Measurements from ENCODE around the gene NFIX. TPM values are rescaled to one million over a fixed set of nuclear protein-coding genes. Genes with fewer than 3 reads are reported as not detected.

NFIX gene
- total and polyA plus RNA-seq, 2 donors (not counting 3 experiments of a cell fraction or from before 2014, with no cell fraction given), result 9.8 to 37.7 TPM

- H3K36me3 ChIP-seq (ENCODE audit: control insufficient read depth in 2 of 2, extremely low read depth in 1 of 2, insufficient read depth in 2 of 2, low read length in 2 of 2), result peaks cover under 1 to 12% of the 10 kb centered on the region in 2 experiments
- TF ChIP-seq POLR2AphosphoS5 (IDR thresholded peaks at IDR 0.05; ENCODE audit: insufficient read depth, low read depth, low read length) (no peak), EZH2 (IDR thresholded peaks at IDR 0.05; ENCODE audit: borderline replicate concordance, low read depth, low read length, severe bottlenecking) (no peak), JUN (IDR thresholded peaks at IDR 0.05; ENCODE audit: borderline replicate concordance, insufficient read depth, insufficient read length, low read depth) (no peak), FOS (IDR thresholded peaks at IDR 0.05; ENCODE audit: borderline replicate concordance, insufficient read depth, low read length) (no peak), CTCF (IDR thresholded peaks at IDR 0.05; ENCODE audit: extremely low read depth in 1 of 2, insufficient read depth in 1 of 2, low read depth in 1 of 2, low read length in 2 of 2) (no peak), MYC (IDR thresholded peaks at IDR 0.05; ENCODE audit: low read depth, low read length) (no peak), POLR2A (IDR thresholded peaks at IDR 0.05; ENCODE audit: low read depth, low read length) (no peak), GATA2 (IDR thresholded peaks at IDR 0.05; ENCODE audit: insufficient read depth, insufficient read length, low read depth, low read length) (no peak), MAX (IDR thresholded peaks at IDR 0.05; ENCODE audit: insufficient read depth, insufficient read length) (no peak)
- peak overlapping the region; percentile 34 for H3K4me2 ChIP-seq (ENCODE audit: insufficient read depth, low read length)
- dilution Hi-C loops (cut with MboI; ENCODE audit: extremely low pct_ligation_motif_present, low sequenced_read_pairs), result no loop called here
- H3K9me1 ChIP-seq (replicated peaks; ENCODE audit: control insufficient read depth, extremely low read depth, insufficient read depth, low read length), result no peaks in the 10 kb centered on the region
- intact Hi-C loops (cut with micrococcal nuclease), result loop anchor here (5.0 kb wide), 2 partner anchors 142 to 902 kb away; partner anchors contain the start of gene RFX1
- no peaks in the 10 kb centered on the region for H3K27me3 ChIP-seq (ENCODE audit: control insufficient read depth in 2 of 2, insufficient read depth in 2 of 2, low read length in 2 of 2)
- H3K4me1 ChIP-seq (ENCODE audit: control insufficient read depth, extremely low read depth, insufficient read depth, low read length), result peaks cover 34% of the 10 kb centered on the region
- peak overlapping the region; percentile 60 for H3K27ac ChIP-seq (ENCODE audit: insufficient read depth, low read depth, low read length)
- FAIRE-seq (peak; percentile 63), DNase-seq (ENCODE audit: low read depth, low spot score) (no peak)
- no peaks in the 10 kb centered on the region for H3K9me3 ChIP-seq (replicated peaks; ENCODE audit: control insufficient read depth, insufficient read depth, low read length)
- H3K79me2 ChIP-seq (ENCODE audit: control insufficient read depth, insufficient read depth, low read length), result peaks cover 24% of the 10 kb centered on the region
- no TSS peak for BruUV-seq (replicated peaks)
- no peaks in the 10 kb centered on the region for H4K20me1 ChIP-seq (replicated peaks; ENCODE audit: control insufficient read depth, extremely low read depth, insufficient read depth, low read length)
- peak overlapping the region; percentile 28 for H3K9ac ChIP-seq (replicated peaks; ENCODE audit: extremely low read depth, insufficient read depth, low read length)
- H3K4me3 ChIP-seq (replicated peaks in 1 of 3; ENCODE audit: insufficient read depth in 1 of 3, low read depth in 1 of 3, low read length in 3 of 3), result no peak overlapping the region
- no peak overlapping the region for H2AFZ ChIP-seq (ENCODE audit: low read depth, low read length)
- CTCF ChIA-PET, result interaction anchor here (0.8 to 3.6 kb wide), 9 partner anchors 9 to 140 kb away, joined by 3 to 24 read pairs (median 6); partner anchors contain the start of genes NACC1 and TRMT1
- POLR2A ChIA-PET, result interaction anchor here (3.2 kb wide), 1 partner anchor 11 kb away, joined by 6 read pairs; no protein-coding TSS in a partner anchor
These were observed 109.8 kb downstream of the NFIX start for GRCh38 chr19:13104848-13105711.

All from endothelial cell of umbilical vein (primary cell).